Spleen (tissue), 11 donors: Measurements from ENCODE around the gene SPATC1L. TPM values are rescaled to one million over a fixed set of nuclear protein-coding genes. Genes with fewer than 3 reads are reported as not detected.
A peak's percentile ranks its signal among the peaks of the same experiment; 100 is the strongest.
"Not testable (repeated sequence)": the region's sequence is repeated elsewhere in the genome, so short reads cannot be mapped to it uniquely, and the experiment has no call there.

Experiments
- DNase-seq: peaks from one replicate; pipeline ENCODE4 v3.0.0-alpha.2; 2020
- H3K27ac ChIP-seq, 8 donors: fragments of 200-600 bp; sonication (generic) in 7 of 8; 1 replicate in 4 of 8; 2 replicates in 4 of 8; pipeline versions ENCODE4 v1.5.0 to v1.8.0; 2016 to 2021; ENCODE audit warnings: inconsistent platforms in 4 of 8, mild to moderate bottlenecking in 4 of 8, moderate library complexity in 1 of 8
- H3K27me3 ChIP-seq, 7 donors: fragments of 200-600 bp; sonication (generic) in 6 of 7; replicated peaks in 1 of 7; 1 replicate in 4 of 7; 2 replicates in 3 of 7; pipeline versions ENCODE4 v1.5.0 to v1.8.0; 2016 to 2021; ENCODE audit warnings: inconsistent platforms in 3 of 7, mild to moderate bottlenecking in 1 of 7
- H3K36me3 ChIP-seq, 6 donors: fragments of 200-600 bp; sonication (generic) in 5 of 6; 1 replicate in 4 of 6; 2 replicates in 2 of 6; pipeline versions ENCODE4 v1.5.0 to v1.8.0; 2016 to 2021; ENCODE audit warnings: inconsistent platforms in 2 of 6
- H3K4me1 ChIP-seq, 6 donors: fragments of 200-600 bp; sonication (generic) in 5 of 6; 1 replicate in 3 of 6; 2 replicates in 3 of 6; pipeline versions ENCODE4 v1.5.0 to v1.8.0; 2016 to 2021; ENCODE audit warnings: inconsistent platforms in 3 of 6
- H3K4me3 ChIP-seq, 8 donors: fragments of 200-600 bp; sonication (generic) in 7 of 8; 1 replicate in 4 of 8; 2 replicates in 4 of 8; pipeline versions ENCODE4 v1.5.0 to v1.8.0; 2016 to 2021; ENCODE audit warnings: inconsistent platforms in 4 of 8, mild to moderate bottlenecking in 4 of 8, moderate library complexity in 2 of 8
- H3K9me3 ChIP-seq, 8 donors: fragments of 200-600 bp; sonication (generic) in 7 of 8; 1 replicate in 4 of 8; 2 replicates in 4 of 8; pipeline versions ENCODE4 v1.5.0 to v1.8.0; 2016 to 2021; ENCODE audit warnings: inconsistent platforms in 4 of 8
- POLR2A ChIP-seq, 3 donors: fragments of 450-650 bp; IDR thresholded peaks; one replicate each; pipeline ENCODE4 v1.5.1; 2017; ENCODE audit warnings: antibody characterized with exemption in 3 of 3, mild to moderate bottlenecking in 1 of 3
- POLR2AphosphoS5 ChIP-seq, 3 donors: sonication (generic); formaldehyde crosslinking; IDR thresholded peaks; one replicate each; pipeline ENCODE4 v1.5.1; 2017; ENCODE audit warnings: antibody characterized with exemption in 3 of 3
- WGBS, 5 donors: extraction: QIAGEN DNeasy Blood & Tissue Kit in 3 of 5; methylation state at CpG; one replicate each; pipeline versions ENCODE4 v1.1.5 to v1.1.7; 2013 to 2018; 5-methylcytosine and 5-hydroxymethylcytosine counted together
- intact Hi-C: fragments of 100-400 bp; cut with DNase I; formaldehyde crosslinking; loops from one replicate; pipeline ENCODE4 v1.15.0; 2023; ENCODE audit warnings: low total_unique reads
- polyA plus RNA-seq, 3 donors: library from polyadenylated mRNA; stranded (reverse); fragments of 200-250 nt; gene quantifications; one replicate each; pipeline ENCODE4 v1.2.1, GENCODE V29; 2013
- total RNA-seq, 7 donors: library from RNA; depleted of rRNA in 3 of 7; stranded (reverse); fragments of >200 nt in 3 of 7; fragmentation: NEBNext Ultra II Directional in 4 of 7; extraction: Animal tissue kit (Norgen Biotek cat#: 25700) in 4 of 7; gene quantifications; one replicate each; pipeline versions ENCODE4 v1.1.0 to v1.2.1, GENCODE V29; 2016 to 2021
- TF ChIP-seq, protein P1 (sequence below), 11 experiments: fragments of 200-600 bp in 7 of 11; fragments of 450-650 bp in 4 of 11; sonication (generic) in 4 of 11; IDR thresholded peaks in 8 of 11; conservative IDR thresholded peaks in 3 of 11; 1 replicate in 7 of 11; 2 replicates in 4 of 11; pipeline versions ENCODE4 v1.4.0 to v1.8.0; 2016 to 2021; ENCODE audit warnings: antibody characterized with exemption in 11 of 11, inconsistent platforms in 4 of 11, mild to moderate bottlenecking in 1 of 11
- donor health status: healthy with polysubstance abuse.
- donor health status: DM: no; HTN: no; CAD: no; lungs with moderate emphysema.
- donor health status: DM: no; HTN: no; CAD: no.
- donor health status: Bipolar disorder and iron deficiency.
- donor health status: healthy.
- donor health status: DM: no; HTN: no; CAD: no.
- donor health status: DM: yes; HTN: yes; CAD: no.

SPATC1L gene
- total and polyA plus RNA-seq, 10 donors, result 4.4 to 13.4 (median 9.8) TPM

DNA sequence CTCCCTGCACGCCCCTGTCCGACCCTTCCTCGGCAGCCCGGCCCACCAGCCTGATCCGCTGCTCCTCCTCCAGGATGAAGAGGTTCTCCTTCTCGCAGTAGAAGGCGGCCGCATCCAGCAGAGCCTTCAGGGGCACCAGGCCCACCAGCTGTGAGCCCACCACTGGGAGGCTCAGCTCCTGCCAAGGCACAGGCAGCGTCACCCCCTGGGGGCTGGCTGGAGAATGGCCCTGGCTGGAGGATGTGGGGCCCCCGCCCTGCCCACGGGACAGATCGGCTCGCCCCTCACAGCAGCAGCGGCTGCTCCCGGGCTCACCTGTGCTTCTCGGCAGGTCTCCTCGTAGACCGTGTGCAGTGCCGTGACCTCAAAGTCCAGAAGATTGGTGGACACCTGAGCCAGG lies 34.2 kb downstream of the SPATC1L start:
- no peaks in the 10 kb centered on the region for H3K9me3 ChIP-seq
- TF ChIP-seq, protein P1, sequence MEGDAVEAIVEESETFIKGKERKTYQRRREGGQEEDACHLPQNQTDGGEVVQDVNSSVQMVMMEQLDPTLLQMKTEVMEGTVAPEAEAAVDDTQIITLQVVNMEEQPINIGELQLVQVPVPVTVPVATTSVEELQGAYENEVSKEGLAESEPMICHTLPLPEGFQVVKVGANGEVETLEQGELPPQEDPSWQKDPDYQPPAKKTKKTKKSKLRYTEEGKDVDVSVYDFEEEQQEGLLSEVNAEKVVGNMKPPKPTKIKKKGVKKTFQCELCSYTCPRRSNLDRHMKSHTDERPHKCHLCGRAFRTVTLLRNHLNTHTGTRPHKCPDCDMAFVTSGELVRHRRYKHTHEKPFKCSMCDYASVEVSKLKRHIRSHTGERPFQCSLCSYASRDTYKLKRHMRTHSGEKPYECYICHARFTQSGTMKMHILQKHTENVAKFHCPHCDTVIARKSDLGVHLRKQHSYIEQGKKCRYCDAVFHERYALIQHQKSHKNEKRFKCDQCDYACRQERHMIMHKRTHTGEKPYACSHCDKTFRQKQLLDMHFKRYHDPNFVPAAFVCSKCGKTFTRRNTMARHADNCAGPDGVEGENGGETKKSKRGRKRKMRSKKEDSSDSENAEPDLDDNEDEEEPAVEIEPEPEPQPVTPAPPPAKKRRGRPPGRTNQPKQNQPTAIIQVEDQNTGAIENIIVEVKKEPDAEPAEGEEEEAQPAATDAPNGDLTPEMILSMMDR (IDR thresholded peaks at IDR 0.05 in 8 of 11, conservative IDR thresholded peaks at IDR 0.05 in 3 of 11), result no peak
- TF ChIP-seq POLR2AphosphoS5 (IDR thresholded peaks at IDR 0.05) (no peak), POLR2A (IDR thresholded peaks at IDR 0.05) (no peak)
- no peak for DNase-seq
- peaks cover 0 to 21% (median 0%) of the 10 kb centered on the region in 7 donors for H3K27me3 ChIP-seq
- no peak overlapping the region for H3K4me3 ChIP-seq
- no peaks in the 10 kb centered on the region for H3K36me3 ChIP-seq
- H3K4me1 ChIP-seq, result peaks cover 0 to 12% (median 6%) of the 10 kb centered on the region in 6 donors
- 76 to 89% (median 84%) methylated on average over 9 to 19 of the region's 19 CpGs for WGBS, 5 donors
- H3K27ac ChIP-seq, result no peak overlapping the region
- intact Hi-C loops, result no loop called here

- 76 to 88% (median 85%) methylated on average over 22 of the region's 22 CpGs for WGBS, 5 donors
- Histone ChIP-seq H3K27me3 (peaks cover 0 to 21% (median 0%) of the 10 kb centered on the region in 7 donors), H3K27ac (no peak overlapping the region), H3K4me1 (peaks cover 0 to 12% (median 6%) of the 10 kb centered on the region in 6 donors), H3K9me3 (no peaks in the 10 kb centered on the region), H3K36me3 (no peaks in the 10 kb centered on the region), H3K4me3 (no peak overlapping the region)
- intact Hi-C loops, result no loop called here
- no peak for TF ChIP-seq POLR2AphosphoS5 (IDR thresholded peaks at IDR 0.05)
- TF ChIP-seq POLR2A (IDR thresholded peaks at IDR 0.05), result no peak
- TF ChIP-seq, protein P1 (IDR thresholded peaks at IDR 0.05 in 8 of 11, conservative IDR thresholded peaks at IDR 0.05 in 3 of 11), result no peak
- DNase-seq, result peak; percentile 70
These were observed 34.9 kb downstream of the SPATC1L start for GRCh38 chr21:46149205-46149901.

DNA sequence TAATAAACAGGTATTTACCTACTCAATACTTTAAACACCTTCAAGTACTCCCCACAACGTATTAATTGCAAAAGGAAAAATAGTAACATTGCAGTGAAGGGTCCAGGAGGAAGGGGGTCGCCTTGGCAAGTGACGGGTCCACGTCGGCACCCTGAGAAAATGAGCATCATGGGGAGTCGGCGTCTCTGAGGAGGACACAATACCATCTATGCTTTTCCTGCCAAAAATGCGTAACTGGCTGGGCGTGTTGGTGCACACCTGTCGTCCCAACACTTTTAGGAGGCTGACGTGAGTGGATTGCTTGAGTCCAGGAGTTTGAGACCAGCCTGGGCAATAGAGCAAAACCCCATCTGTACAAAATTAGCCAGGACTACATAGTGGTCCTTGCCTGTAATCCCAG lies 36.2 kb downstream of the SPATC1L start:
- Histone ChIP-seq H3K27ac (no peak overlapping the region), H3K4me3 (no peak overlapping the region), H3K36me3 (no peaks in the 10 kb centered on the region), H3K27me3 (peaks cover 0 to 14% (median 0%) of the 10 kb centered on the region in 7 donors), H3K4me1 (peaks cover under 1 to 14% (median 9%) of the 10 kb centered on the region in 6 donors), H3K9me3 (no peaks in the 10 kb centered on the region)
- DNase-seq, result peak; percentile 5
- TF ChIP-seq, protein P1 (IDR thresholded peaks at IDR 0.05 in 8 of 11, conservative IDR thresholded peaks at IDR 0.05 in 3 of 11), result no peak
- no peak for TF ChIP-seq POLR2A (IDR thresholded peaks at IDR 0.05)
- TF ChIP-seq POLR2AphosphoS5 (IDR thresholded peaks at IDR 0.05), result no peak
- 88 to 93% (median 92%) methylated on average over 11 of the region's 11 CpGs for WGBS, 5 donors
- intact Hi-C loops, result no loop called here

DNA sequence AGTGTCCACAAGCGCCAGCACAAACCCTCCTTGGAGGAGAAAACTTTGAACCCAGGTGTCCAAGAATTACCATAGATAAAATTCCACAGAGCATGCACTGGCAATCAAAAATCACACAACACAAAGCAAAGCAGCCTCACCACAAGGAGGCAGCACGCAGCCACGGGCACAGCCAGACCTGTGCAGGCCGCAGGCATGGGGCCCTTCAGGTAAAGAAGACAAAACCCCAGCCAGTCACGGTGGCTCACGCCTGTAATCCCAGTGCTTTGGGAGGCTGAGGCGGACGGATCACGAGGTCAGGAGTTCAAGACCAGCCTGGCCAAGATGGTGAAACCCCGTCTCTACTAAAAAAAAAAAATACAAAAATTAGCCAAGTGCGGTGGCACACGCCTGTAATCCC lies 36.8 kb downstream of the SPATC1L start:
- H3K9me3 ChIP-seq, H3K36me3 ChIP-seq, H3K27ac ChIP-seq, H3K4me3 ChIP-seq, intact Hi-C loops: not testable (repeated sequence)
- DNase-seq, result peak; percentile 74
- peaks cover 0 to 12% (median 7%) of the 10 kb centered on the region in 6 donors for H3K4me1 ChIP-seq
- peaks cover 0 to 10% (median 0%) of the 10 kb centered on the region in 7 donors for H3K27me3 ChIP-seq
- TF ChIP-seq, protein P1 (IDR thresholded peaks at IDR 0.05 in 8 of 11, conservative IDR thresholded peaks at IDR 0.05 in 3 of 11), result peak in 7 of 11 experiments; percentile 16 to 27 (median 21)
- 65 to 82% (median 71%) methylated on average over 12 of the region's 12 CpGs for WGBS, 5 donors
